Endothelial cell of umbilical vein (primary cell): ENCODE results near the gene GPN1. TPM values are rescaled to one million over a fixed set of nuclear protein-coding genes. Genes with fewer than 3 reads are reported as not detected.
"Not testable (repeated sequence)": the region's sequence is repeated elsewhere in the genome, so short reads cannot be mapped to it uniquely, and the experiment has no call there.

ENCODE experiments used
- BruUV-seq: library from RNA; stranded (reverse); fragments of 400-500 nt; replicated peaks from 2 replicates; lab custom pipeline; 2021; lab: Mats Ljungman, UMichigan
- CTCF ChIA-PET: fragments of 300-600, 350-600 bp; sonication (Branson Sonifier 250); formaldehyde crosslinking; loops from one replicate; lab custom pipeline; 2021; ENCODE audit warnings: antibody characterized with exemption, inconsistent platforms; lab: Charles Lee
- POLR2A ChIA-PET: fragments of 300-600, 350-600 bp; sonication (Branson Sonifier 250); formaldehyde crosslinking; loops from one replicate; lab custom pipeline; 2021; ENCODE audit warnings: antibody characterized with exemption, inconsistent platforms; lab: Charles Lee
- DNase-seq: peaks from one replicate; pipeline ENCODE4 v3.0.0-alpha.2; 2011; ENCODE audit warnings: low read depth, low spot score
- FAIRE-seq: peaks from 2 replicates; lab custom pipeline; 2011; peaks lifted over from hg19 to GRCh38; lab: Jason Lieb, UNC
- H2AFZ ChIP-seq: 2 replicates; pipeline ENCODE4 v1.6.0; 2012; ENCODE audit warnings: low read depth, low read length, control low read depth, inconsistent platforms
- H3K27ac ChIP-seq: 2 replicates; pipeline ENCODE4 v1.5.1; 2011; ENCODE audit warnings: low read depth, mild to moderate bottlenecking, control low read depth, low read length, moderate library complexity; ENCODE audit not compliant: insufficient read depth
- H3K27me3 ChIP-seq, 2 experiments: 2 replicates each; pipeline versions ENCODE4 v1.6.0 to v1.6.1; 2011; ENCODE audit warnings: low read length in 2 of 2, mixed read lengths in 1 of 2; ENCODE audit not compliant: control insufficient read depth in 2 of 2, insufficient read depth in 2 of 2
- H3K36me3 ChIP-seq, 2 experiments: 2 replicates in 1 of 2; 3 replicates in 1 of 2; pipeline ENCODE4 v1.5.1; 2011; ENCODE audit warnings: low read length in 2 of 2, mild to moderate bottlenecking in 1 of 2, moderate library complexity in 1 of 2; ENCODE audit not compliant: control insufficient read depth in 2 of 2, insufficient read depth in 2 of 2; ENCODE audit errors: extremely low read depth in 1 of 2
- H3K4me1 ChIP-seq: 3 replicates; pipeline ENCODE4 v1.5.1; 2011; ENCODE audit warnings: mild to moderate bottlenecking, low read length; ENCODE audit not compliant: control insufficient read depth, insufficient read depth; ENCODE audit errors: extremely low read depth
- H3K4me2 ChIP-seq: 2 replicates; pipeline ENCODE4 v1.6.1; 2011; ENCODE audit warnings: low read length, control low read depth, mixed read lengths; ENCODE audit not compliant: insufficient read depth
- H3K4me3 ChIP-seq, 3 experiments: fragments of 200-600 bp in 1 of 3; sonication (generic), shearing (Covaris generic) in 1 of 3; replicated peaks in 1 of 3; 2 replicates each; pipeline ENCODE4 v1.5.1; 2011 to 2016; ENCODE audit warnings: control low read depth in 3 of 3, low read length in 3 of 3, mild to moderate bottlenecking in 2 of 3, inconsistent platforms in 1 of 3, low read depth in 1 of 3, moderate library complexity in 1 of 3; ENCODE audit not compliant: insufficient read depth in 1 of 3
- H3K79me2 ChIP-seq: 2 replicates; pipeline ENCODE4 v1.6.0; 2012; ENCODE audit warnings: low read length, inconsistent platforms; ENCODE audit not compliant: control insufficient read depth, insufficient read depth
- H3K9ac ChIP-seq: replicated peaks from 2 replicates; pipeline ENCODE3; 2011; ENCODE audit warnings: low read length, control low read depth; ENCODE audit not compliant: insufficient read depth; ENCODE audit errors: extremely low read depth
- H3K9me1 ChIP-seq: replicated peaks from 3 replicates; pipeline ENCODE4 v1.6.0; 2011; ENCODE audit warnings: mild to moderate bottlenecking, low read length; ENCODE audit not compliant: control insufficient read depth, insufficient read depth; ENCODE audit errors: extremely low read depth
- H3K9me3 ChIP-seq: replicated peaks from 2 replicates; pipeline ENCODE4 v1.5.1; 2012; ENCODE audit warnings: low read length, inconsistent platforms; ENCODE audit not compliant: control insufficient read depth, insufficient read depth
- H4K20me1 ChIP-seq: replicated peaks from 2 replicates; pipeline ENCODE3; 2011; ENCODE audit warnings: mild to moderate bottlenecking, low read length; ENCODE audit not compliant: control insufficient read depth, insufficient read depth; ENCODE audit errors: extremely low read depth
- EZH2 ChIP-seq: IDR thresholded peaks from 2 replicates; pipeline ENCODE4 v1.6.1; 2012; ENCODE audit warnings: borderline replicate concordance, low read depth, mild to moderate bottlenecking, moderate library complexity, low read length, inconsistent platforms; ENCODE audit not compliant: severe bottlenecking
- FOS ChIP-seq: IDR thresholded peaks from 2 replicates; pipeline ENCODE4 v1.6.1; 2011; ENCODE audit warnings: mild to moderate bottlenecking, low read length, moderate library complexity, borderline replicate concordance; ENCODE audit not compliant: insufficient read depth
- GATA2 ChIP-seq: IDR thresholded peaks from 2 replicates; pipeline ENCODE4 v1.7.0; 2011; ENCODE audit warnings: low read depth, mild to moderate bottlenecking, moderate library complexity, mixed read lengths, low read length; ENCODE audit not compliant: insufficient read length, insufficient read depth
- JUN ChIP-seq: IDR thresholded peaks from 2 replicates; pipeline ENCODE4 v1.6.1; 2011; ENCODE audit warnings: borderline replicate concordance, low read depth; ENCODE audit not compliant: insufficient read length, insufficient read depth
- MYC ChIP-seq: IDR thresholded peaks from one replicate; pipeline ENCODE4 v1.6.1; 2011; ENCODE audit warnings: mild to moderate bottlenecking, low read depth, low read length
- POLR2A ChIP-seq: IDR thresholded peaks from 2 replicates; pipeline ENCODE4 v1.6.1; 2012; ENCODE audit warnings: low read depth, mild to moderate bottlenecking, control low read depth, low read length
- POLR2AphosphoS5 ChIP-seq: IDR thresholded peaks from 2 replicates; pipeline ENCODE4 v1.6.1; 2012; ENCODE audit warnings: low read depth, mild to moderate bottlenecking, control low read depth, low read length, moderate library complexity; ENCODE audit not compliant: insufficient read depth
- dilution Hi-C: fragments of 300-500 bp; cut with MboI; formaldehyde crosslinking; loops from one replicate; pipeline ENCODE4 v1.15.0; 2019; ENCODE audit warnings: low sequenced_read_pairs; ENCODE audit not compliant: extremely low pct_ligation_motif_present
- intact Hi-C: fragments of 100-400 bp; cut with micrococcal nuclease; formaldehyde crosslinking; loops from one replicate; pipeline ENCODE4 v1.10.0; 2022
- polyA plus RNA-seq, 4 experiments: library from polyadenylated mRNA; depleted of rRNA in 3 of 4; stranded (reverse) in 3 of 4; unstranded in 1 of 4; fragments of >200 nt; gene quantifications; 2 replicates each; pipeline versions ENCODE4 v1.2.1 to v1.2.3, GENCODE V29; 2011 to 2012; ENCODE audit warnings: missing spikeins in 1 of 4
- total RNA-seq: library from RNA; stranded (reverse); gene quantifications from 2 replicates; pipeline ENCODE4 v1.2.3, GENCODE V29; 2021
- TF ChIP-seq, protein P1 (sequence below), 2 donors: IDR thresholded peaks; 1 replicate in 1 of 2; 2 replicates in 1 of 2; pipeline ENCODE4 v1.5.1; 2011; ENCODE audit warnings: low read length in 2 of 2, mild to moderate bottlenecking in 2 of 2, moderate library complexity in 2 of 2, control low read depth in 1 of 2, inconsistent platforms in 1 of 2, low read depth in 1 of 2; ENCODE audit not compliant: insufficient read depth in 1 of 2; ENCODE audit errors: extremely low read depth in 1 of 2
- TF ChIP-seq, protein P2 (sequence below): IDR thresholded peaks from 2 replicates; pipeline ENCODE4 v1.6.1; 2011; ENCODE audit not compliant: insufficient read depth, insufficient read length

The GPN1 gene
- total and polyA plus RNA-seq, 2 donors (not counting 3 experiments of a cell fraction or from before 2014, with no cell fraction given), result 35.4 to 45.5 TPM

DNA sequence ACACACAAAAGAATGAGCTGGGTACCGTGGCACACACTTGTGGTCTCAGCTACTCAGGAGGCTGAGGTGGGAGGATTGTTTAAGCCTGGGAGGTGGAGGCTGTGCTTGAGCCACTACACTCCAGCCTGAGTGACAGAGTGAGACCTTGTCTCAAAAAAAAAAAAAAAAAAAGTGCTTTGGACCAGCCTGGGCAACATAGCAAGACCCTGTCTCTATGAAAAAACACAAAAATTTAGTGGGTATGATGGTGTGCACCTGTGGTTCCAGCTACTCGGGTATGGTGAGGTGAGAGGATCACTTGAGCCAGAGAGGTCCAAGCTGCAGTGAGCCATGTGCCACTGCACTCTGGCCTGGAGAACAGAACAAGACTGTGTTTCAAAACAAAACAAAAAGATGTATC is 35.6 kb upstream of the GPN1 start:
- CTCF ChIA-PET, result no interaction called here
- POLR2A ChIA-PET, result no interaction called here

DNA sequence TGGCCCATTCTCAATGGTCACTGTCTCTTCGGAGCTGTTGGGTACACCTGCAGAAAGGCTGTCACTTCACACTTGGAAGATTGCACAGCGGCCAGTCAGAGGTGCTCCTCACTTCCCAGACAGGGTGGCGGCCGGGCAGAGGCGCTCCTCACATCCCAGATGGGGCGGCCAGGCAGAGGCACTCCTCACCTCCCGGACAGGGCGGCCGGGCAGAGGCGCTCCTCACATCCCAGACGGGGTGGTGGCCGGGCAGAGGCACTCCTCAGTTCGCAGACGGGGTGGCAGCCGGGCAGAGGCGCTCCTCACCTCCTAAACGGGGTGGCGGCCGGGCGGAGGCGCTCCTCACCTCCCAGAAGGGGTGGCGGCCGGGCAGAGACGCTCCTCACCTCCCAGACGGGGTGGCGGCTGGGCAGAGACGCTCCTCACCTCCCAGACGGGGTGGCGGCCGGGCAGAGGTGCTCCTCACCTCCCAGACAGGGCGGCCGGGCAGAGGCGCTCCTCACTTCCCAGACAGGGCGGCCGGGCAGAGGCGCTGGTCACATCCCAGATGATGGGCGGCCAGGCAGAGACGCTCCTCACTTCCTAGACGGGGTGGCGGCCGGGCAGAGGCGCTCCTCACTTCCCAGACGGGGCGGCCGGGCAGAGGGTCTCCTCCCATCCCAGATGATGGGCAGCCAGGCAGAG is 34.7 kb upstream of the GPN1 start:
- H3K9ac ChIP-seq, H3K36me3 ChIP-seq, BruUV-seq, POLR2A ChIA-PET, H3K9me1 ChIP-seq, H3K27me3 ChIP-seq, H3K9me3 ChIP-seq, CTCF ChIA-PET, H3K4me3 ChIP-seq, H3K4me1 ChIP-seq, H2AFZ ChIP-seq, H3K27ac ChIP-seq, H3K4me2 ChIP-seq, DNase-seq, FAIRE-seq, intact Hi-C loops, H4K20me1 ChIP-seq: not testable (repeated sequence)
- H3K79me2 ChIP-seq, result peaks cover 91% of the 10 kb centered on the region
- dilution Hi-C loops, result loop anchor here (25.0 kb wide), 1 partner anchor 132 kb away; no protein-coding TSS in a partner anchor

More for the DNA sequence above, 35.6 kb upstream of the GPN1 start:
- dilution Hi-C loops (loop anchor here (25.0 kb wide), 1 partner anchor 131 kb away; no protein-coding TSS in a partner anchor), intact Hi-C loops (no loop called here)
- H3K9me1 ChIP-seq, result no peaks in the 10 kb centered on the region
- no peak for DNase-seq
- H3K79me2 ChIP-seq, result peaks cover 93% of the 10 kb centered on the region
- no peak overlapping the region for H3K27ac ChIP-seq
- no peak overlapping the region for H3K4me2 ChIP-seq
- H4K20me1 ChIP-seq, result peaks cover 6% of the 10 kb centered on the region
- peaks cover 2% of the 10 kb centered on the region for H3K4me1 ChIP-seq
- no peak overlapping the region for H3K9ac ChIP-seq
- BruUV-seq, result no TSS peak
- no peak overlapping the region for H2AFZ ChIP-seq
- H3K27me3 ChIP-seq, result no peaks in the 10 kb centered on the region
- no peak overlapping the region for H3K4me3 ChIP-seq
- FAIRE-seq, result no peak
- no peaks in the 10 kb centered on the region for H3K36me3 ChIP-seq
- no peaks in the 10 kb centered on the region for H3K9me3 ChIP-seq
- TF ChIP-seq GATA2 (no peak), POLR2A (no peak), POLR2AphosphoS5 (no peak), FOS (no peak), JUN (no peak), MYC (no peak), EZH2 (no peak)
- TF ChIP-seq, protein P1, sequence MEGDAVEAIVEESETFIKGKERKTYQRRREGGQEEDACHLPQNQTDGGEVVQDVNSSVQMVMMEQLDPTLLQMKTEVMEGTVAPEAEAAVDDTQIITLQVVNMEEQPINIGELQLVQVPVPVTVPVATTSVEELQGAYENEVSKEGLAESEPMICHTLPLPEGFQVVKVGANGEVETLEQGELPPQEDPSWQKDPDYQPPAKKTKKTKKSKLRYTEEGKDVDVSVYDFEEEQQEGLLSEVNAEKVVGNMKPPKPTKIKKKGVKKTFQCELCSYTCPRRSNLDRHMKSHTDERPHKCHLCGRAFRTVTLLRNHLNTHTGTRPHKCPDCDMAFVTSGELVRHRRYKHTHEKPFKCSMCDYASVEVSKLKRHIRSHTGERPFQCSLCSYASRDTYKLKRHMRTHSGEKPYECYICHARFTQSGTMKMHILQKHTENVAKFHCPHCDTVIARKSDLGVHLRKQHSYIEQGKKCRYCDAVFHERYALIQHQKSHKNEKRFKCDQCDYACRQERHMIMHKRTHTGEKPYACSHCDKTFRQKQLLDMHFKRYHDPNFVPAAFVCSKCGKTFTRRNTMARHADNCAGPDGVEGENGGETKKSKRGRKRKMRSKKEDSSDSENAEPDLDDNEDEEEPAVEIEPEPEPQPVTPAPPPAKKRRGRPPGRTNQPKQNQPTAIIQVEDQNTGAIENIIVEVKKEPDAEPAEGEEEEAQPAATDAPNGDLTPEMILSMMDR (IDR thresholded peaks at IDR 0.05; ENCODE audit: extremely low read depth in 1 of 2, insufficient read depth in 1 of 2, low read depth in 1 of 2, low read length in 2 of 2), result no peak
- TF ChIP-seq, protein P2, sequence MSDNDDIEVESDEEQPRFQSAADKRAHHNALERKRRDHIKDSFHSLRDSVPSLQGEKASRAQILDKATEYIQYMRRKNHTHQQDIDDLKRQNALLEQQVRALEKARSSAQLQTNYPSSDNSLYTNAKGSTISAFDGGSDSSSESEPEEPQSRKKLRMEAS, result no peak

DNA sequence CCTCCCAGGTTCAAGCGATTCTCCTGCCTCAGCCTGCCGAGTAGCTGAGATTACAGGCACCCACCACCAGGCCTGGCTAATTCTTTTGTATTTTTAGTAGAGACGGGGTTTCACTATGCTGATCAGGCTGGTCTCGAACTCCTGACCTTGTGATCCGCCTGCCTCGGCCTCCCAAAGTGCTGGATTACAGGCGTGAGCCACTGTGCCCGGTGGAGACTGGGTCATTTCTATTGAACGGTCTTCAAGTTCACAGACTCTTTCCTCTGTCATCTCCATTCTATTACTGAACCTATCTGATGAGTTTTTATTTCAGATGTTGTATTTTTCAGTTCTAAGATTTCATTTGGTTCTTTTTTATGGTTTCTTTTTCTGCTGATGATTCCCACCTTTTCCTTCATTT is 33.4 kb upstream of the GPN1 start:
- FAIRE-seq, result not testable (repeated sequence)
- dilution Hi-C loops, result loop anchor here (25.0 kb wide), 1 partner anchor 133 kb away; no protein-coding TSS in a partner anchor

More for the DNA sequence above, 33.4 kb upstream of the GPN1 start:
- H3K4me2 ChIP-seq, H3K9me1 ChIP-seq, H3K27me3 ChIP-seq, H3K27ac ChIP-seq, H3K4me3 ChIP-seq, H3K9ac ChIP-seq, DNase-seq, CTCF ChIA-PET, H3K9me3 ChIP-seq, BruUV-seq, H4K20me1 ChIP-seq, H2AFZ ChIP-seq, POLR2A ChIA-PET, H3K36me3 ChIP-seq, intact Hi-C loops: not testable (repeated sequence)
- peaks cover 15% of the 10 kb centered on the region for H3K4me1 ChIP-seq
- H3K79me2 ChIP-seq, result peaks cover 89% of the 10 kb centered on the region
